HG02623 (cell line): ENCODE data around the gene ZPBP2.

Experiments used
- ATAC-seq: cut with Tn5 transposase; IDR thresholded peaks from one replicate; pipeline ENCODE4 v1.9.1; 2021; ENCODE audit warnings: moderate library complexity; ENCODE audit not compliant: unreplicated experiment

Gene ZPBP2

DNA sequence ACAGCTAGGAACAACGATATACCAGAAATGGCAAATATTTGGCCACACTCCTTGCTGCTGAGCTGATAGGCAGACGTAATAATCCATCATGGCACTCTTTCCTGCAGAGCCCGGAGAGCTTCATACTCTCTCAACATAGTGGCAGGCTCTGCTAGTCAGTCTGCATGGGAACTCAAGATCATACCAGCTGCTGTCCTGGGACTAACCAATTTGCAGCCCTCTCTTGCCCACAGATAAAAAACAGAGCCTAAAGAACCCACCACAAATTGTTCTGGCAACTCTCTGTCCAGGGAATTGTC is 36.9 kb downstream of the ZPBP2 start:
- ATAC-seq: no peak

- ATAC-seq: no peak
Measured at GRCh38 chr17:39908789-39909352, 40.9 kb downstream of the ZPBP2 start.

DNA sequence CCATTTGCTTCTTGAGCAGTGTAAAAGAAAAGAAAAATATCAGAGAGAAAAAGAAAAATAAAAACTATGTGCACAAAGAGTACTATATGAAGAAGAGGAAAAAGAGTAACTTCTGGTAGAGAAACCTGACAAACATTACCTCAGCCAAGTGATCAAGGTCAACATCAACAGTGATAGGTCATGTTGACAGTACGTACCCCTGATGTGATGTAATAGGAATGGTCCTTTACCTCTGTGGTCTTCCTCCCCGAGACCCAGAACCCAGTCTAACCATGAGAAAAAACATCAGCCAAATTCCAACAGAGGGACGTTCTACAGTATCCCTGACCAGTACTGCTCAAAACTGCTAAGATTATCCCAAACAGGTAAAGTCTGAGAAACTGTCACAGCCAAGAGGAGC is 46.0 kb downstream of the ZPBP2 start:
- ATAC-seq: no peak

GRCh38 chr17:39915559-39915958 is 47.6 kb downstream of the ZPBP2 start:
- ATAC-seq: no peak

DNA sequence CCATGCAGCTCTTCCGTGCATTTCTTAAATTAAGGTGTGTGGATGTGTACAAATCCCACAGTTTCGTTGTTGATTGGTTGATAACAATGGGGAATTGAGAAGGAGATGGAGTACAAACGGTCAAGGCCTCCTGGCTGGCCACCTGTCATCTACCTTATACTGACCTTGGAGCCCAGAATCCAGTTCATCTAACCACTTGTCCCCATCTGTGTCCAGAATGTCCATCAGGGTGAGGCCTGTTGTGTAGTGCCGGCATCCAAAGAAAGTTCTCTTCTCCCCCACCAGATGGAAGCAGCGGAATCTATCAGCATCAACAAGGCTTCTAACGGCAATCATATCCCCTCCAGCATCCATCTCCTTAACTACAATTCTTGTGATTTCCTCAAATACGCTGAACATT is 48.9 kb downstream of the ZPBP2 start:
- ATAC-seq: no peak

- ATAC-seq: no peak
Measured at GRCh38 chr17:39919087-39919683, 51.2 kb downstream of the ZPBP2 start.

DNA sequence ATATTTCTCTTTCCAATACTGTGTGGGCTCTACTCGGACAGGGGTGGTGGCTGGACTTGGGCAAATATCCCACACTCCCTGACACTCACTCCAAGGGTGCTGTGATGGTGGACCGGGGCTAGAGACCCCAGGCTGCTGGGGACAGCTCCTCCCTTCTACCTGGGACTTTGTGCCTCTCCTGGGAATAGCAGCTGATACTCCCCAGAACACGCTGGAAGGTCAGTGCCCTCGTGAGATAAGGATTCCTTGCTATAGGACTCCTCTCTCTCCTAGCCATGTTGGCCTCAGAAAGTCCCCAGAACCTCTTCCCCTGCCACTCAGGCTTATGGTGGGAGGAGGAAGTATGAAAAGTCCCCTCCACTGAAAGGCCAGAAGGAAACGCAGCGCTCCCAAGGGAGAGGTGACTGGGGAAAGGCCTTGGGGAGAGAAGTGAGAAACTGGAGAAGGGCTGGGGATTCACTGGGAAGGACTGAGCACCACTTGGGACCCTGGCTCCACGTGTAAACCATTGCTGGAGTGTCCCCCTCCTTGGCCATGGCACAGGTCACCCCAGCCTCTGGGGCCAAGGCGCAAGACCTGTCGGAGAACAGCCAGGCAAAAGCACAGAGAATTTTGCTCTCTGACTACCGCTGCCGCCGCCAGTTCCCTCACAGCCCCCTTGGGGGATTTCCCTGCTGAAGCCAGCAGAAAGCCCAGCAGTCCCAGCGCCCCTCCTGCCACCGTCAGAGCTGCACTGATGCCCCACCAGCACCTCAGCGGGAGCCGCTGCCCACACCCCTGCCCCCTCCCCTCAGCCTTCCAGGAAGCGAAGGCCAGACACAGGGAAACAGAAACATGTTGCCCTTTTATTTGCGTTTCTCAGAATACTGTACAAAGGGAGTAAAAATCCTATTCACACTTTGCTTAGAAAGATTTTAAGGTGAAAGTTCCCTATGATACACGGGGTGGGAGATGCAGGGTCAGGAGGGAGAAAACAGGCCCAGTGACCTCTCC is 52.5 kb downstream of the ZPBP2 start:
- ATAC-seq: no peak

GRCh38 chr17:39921323-39921722 is 53.3 kb downstream of the ZPBP2 start:
- no peak for ATAC-seq

GRCh38 chr17:39922006-39922405 is 54.0 kb downstream of the ZPBP2 start:
- ATAC-seq: no peak

- ATAC-seq: no peak
Measured at GRCh38 chr17:39923230-39923629, 55.2 kb downstream of the ZPBP2 start.

- no peak for ATAC-seq
Measured at GRCh38 chr17:39923836-39924690, 56.1 kb downstream of the ZPBP2 start.

DNA sequence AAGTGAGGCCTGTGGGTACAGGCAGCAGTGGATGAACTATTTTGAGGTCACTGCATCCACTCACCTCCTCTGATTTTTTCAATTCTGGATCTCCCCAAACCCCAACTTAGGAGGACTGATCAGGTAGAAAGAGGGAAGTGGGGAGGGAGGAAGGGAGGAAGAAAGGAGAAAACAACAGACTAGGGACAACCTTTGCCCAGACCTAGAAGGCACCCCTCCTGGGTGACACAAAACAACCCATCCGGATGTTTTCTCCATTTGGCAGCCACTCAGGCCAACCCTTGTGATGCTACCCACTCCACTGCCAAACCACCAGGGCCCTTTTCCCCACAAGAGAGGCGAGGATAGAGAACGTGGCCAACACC is 56.7 kb downstream of the ZPBP2 start:
- no peak for ATAC-seq

DNA sequence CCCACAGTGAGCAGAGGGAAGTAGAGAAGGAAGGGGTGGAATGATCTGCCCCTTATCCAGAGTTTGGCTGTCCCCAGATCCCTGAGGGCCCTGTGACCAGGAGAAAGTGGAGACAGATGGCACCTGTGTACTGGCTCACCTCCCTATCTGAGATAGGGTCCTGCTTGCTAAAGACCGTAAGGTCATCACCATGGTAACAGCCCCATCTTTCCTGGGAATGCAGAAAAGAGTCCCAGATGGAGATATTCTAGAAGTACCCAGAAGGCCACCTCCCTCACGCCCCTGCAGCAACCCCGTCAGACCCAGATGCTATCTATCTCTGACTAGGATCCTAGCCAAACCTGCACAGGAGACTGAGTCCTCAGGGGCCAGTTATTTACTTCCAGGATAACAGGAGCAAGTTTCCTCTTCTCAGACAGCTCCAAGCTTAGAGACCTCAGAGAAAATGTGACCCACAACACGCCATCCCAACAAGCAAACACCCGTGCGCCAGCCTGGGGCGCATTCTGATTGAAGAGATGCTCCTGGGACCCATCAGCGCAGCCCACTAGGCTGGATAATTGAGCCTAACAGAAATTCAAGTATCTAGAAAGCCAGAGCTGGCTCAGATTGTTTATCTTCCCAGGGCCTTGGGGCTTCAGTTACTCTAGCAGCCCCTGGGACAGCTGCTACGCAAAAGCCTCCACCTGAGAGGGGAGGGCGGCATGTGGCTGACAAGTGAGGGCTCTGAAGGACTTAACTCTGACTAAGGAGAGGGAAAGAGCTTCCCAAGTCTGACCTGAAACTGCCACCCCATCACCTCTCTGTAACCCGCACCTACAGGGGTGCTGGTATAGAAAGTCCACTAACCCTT is 57.5 kb downstream of the ZPBP2 start:
- no peak for ATAC-seq

DNA sequence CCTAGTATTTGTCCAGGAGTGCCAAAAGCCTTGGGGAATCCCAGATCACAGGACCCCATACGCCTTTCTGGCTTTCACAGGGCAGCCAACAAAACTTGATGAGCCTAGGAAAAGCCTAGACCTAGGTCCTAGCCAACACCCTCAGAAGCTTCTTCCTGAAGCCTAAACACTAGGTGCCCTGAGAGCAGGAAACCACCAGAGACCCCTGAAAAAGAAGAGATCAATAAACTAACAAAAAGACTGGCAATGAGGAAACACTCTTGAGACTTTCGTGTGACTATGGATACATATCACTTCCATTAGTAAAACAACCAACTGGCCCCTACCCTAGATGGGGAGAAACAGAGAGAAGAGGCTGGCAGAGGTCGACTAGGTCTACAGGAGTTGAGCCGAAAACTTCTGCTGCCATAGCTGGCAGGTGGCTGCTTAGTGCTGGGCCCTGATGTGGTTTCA is 58.2 kb downstream of the ZPBP2 start:
- no peak for ATAC-seq

DNA sequence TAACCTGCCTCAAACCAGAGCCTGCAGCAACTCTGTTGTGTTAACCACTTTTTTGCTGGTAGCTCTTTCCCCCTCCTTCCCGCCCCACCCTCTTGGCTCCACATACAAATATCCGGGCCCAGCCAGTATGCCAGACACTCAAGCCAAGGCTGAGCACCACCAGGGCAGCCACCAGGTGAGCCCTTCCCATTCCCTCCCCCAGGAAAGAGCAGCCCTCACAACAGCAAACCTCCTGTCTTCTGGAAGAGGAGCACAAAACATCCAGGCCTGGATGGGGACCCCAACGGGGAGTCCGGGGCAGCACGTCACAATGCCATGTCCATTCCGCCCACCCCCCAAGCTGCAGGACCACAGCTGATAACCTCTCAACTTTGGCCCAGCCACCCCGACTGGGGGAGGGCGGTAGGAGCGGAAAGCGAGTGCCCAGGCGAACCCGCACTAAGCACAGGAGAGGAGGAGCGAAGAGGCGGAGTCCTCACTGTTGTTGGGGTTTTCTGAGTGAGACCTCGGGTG is 58.6 kb downstream of the ZPBP2 start:
- no peak for ATAC-seq
